HG03135 (cell line): ENCODE results near the gene KRTAP19-7.

ENCODE experiments used
- ATAC-seq: cut with Tn5 transposase; IDR thresholded peaks from one replicate; pipeline ENCODE4 v1.9.1; 2021; ENCODE audit warnings: mild to moderate bottlenecking, moderate library complexity; ENCODE audit not compliant: unreplicated experiment

The KRTAP19-7 gene, protein sequence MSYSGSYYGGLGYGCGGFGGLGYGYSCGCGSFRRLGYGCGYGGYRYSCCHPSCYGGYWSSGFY

DNA sequence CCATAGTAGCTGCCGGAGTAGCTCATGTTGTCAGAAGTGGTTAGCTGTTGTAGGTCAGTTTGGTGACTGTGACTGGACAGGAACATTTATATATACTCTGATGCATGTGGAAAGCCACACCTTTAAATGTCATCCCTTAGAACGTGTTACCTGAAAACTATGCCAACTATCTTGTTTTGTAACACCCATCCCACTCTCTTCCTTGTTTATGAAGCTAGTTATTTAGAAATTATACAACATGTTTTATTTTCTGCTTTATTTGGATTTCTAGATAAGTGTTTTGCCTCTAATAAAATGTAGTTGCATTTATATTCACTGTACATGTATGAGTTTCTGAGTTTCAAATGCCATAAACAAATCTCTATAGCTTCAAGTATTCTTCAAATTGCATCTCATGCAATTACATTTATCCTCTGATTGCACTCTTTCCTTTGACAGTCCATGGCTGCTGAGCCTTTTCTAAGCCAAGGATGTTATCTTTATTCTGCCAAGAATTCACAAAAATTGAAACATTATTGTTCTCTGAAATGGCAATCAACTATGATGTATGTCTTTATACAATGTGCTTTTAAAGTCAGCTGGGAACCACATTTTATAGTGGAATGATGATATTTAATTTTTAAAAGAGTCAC is at the start of gene KRTAP19-7:
Gene KRTAP19-7, minus strand, starts transcription at position 51 of the 632 bp plus-strand sequence. Its CDS starts 25 bp downstream, at position 26.
- no peak for ATAC-seq

DNA sequence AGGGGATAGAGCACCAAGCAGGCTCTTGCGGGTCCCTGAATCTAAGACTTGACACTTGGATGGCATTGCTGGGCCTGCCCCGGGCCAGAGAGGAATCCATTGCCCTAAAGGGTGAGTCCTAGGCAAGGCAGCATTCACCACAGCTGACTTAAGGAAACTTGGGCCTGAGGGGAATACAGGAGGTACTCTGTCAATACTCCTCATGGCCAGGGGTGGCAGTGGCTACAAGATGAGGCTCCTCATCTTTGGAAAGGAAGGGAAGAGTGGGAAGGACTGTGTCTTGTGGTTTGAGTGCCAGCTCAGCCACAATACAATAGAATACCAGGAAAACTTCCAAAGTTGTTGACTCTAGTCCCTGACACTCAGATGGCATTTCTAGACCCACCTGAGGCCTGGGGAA is 44.9 kb upstream of the KRTAP19-7 start:
- ATAC-seq: no peak

DNA sequence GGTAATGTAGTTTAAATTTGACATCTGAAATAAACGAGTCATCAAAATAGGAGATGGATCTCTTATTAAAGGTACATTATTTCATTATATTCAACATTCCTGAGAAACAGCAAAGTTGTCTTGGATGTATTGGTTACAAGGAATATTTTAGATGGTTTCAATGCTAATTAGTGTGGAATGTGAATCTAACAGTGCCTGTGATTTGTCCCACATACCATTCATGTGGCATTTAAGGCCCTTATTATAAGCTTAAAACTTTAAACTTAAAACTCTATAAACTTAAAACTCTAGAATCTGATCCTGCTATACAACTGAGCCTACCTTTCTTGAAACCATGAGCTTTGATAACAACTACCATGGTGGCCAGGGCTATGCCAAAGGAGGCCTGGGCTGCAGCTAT is 39.7 kb upstream of the KRTAP19-7 start, which contains the start of gene KRTAP22-1:
Gene KRTAP22-1, plus strand, starts transcription at position 301 of the 400 bp plus-strand sequence.
- no peak for ATAC-seq

DNA sequence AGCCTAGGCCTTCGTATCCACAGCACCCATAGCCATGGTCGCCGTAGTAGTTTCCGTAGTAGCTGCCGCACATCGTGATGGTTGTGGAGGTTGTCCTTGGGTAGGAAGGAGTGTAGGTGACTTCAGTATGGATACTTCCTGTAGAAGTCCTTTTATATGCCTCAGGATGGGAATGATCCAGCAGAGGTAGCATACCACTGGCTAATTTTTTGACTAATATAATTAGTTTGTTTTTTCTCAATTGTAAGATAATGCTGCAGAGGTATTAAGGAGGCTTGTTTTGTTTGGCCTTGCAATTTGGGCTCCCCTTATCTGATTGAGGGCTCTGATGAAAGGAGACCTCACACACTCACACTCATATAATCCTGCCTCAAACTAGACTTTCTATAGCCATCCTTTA is 37.7 kb upstream of the KRTAP19-7 start, which contains the start of gene KRTAP6-2:
Gene KRTAP6-2, minus strand, starts transcription at position 101 of the 400 bp plus-strand sequence. Its CDS starts 28 bp downstream, at position 73.
- no peak for ATAC-seq

DNA sequence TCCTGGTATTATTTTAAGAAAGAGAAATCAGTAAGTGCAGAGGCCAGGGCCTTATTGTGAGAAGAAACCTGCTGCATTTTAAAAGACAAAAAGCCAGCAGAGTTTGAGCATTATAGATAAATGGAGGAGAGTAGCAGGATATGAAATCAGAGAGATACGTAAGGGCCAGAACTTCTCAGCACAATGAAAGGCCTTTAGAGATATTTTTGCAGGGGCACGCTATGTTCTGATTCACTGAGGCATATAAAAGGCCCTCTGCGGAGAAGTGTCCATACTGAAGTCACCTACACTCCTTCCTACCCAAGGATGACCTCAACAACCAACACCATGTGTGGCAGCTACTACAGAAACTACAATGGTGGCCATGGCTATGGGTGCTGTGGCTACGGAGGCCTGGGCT is 31.0 kb upstream of the KRTAP19-7 start, which contains the start of gene KRTAP6-3:
Gene KRTAP6-3, plus strand, starts transcription at position 301 of the 400 bp plus-strand sequence. Its CDS starts 6 bp downstream, at position 307.
- ATAC-seq: no peak

DNA sequence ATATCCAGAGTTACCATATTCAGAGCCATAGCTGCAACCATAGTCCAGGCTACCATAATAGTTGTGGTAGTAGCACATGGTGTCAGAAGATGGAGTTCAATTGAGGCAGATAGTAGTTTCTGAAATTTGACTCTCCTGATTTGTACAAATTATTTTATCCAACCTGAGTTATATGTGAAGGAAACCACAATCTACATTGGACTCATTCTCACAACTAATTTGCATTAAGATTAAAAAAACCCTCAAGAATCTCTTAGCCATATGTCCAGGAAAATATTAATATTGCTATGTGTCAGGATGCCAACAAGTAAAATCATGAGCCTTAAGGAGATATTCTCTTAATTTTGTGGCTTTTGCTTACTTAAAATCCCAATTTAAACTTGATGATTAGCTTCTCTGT is 29.2 kb upstream of the KRTAP19-7 start, which contains the start of gene KRTAP22-2:
Gene KRTAP22-2, minus strand, starts transcription at position 101 of the 400 bp plus-strand sequence.
- no peak for ATAC-seq

DNA sequence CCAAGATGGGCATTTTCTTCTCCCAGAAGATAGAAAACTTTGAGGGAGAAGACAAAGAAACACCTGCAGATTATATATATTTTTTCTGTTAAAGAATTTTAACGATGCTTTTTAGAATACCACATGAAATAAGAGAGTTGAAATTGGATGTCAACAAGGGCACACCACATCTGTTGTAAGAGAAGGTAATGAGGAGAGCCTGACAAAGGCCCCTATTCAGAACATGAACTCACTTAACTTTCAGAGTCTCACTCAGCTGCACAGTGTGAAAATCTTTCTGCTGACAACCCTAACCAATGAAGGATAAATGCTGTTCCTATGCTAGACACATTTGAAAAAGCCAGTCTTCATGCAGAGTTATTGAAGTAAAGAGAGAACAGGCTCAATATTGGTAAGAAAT is 21.8 kb upstream of the KRTAP19-7 start:
- ATAC-seq: no peak

DNA sequence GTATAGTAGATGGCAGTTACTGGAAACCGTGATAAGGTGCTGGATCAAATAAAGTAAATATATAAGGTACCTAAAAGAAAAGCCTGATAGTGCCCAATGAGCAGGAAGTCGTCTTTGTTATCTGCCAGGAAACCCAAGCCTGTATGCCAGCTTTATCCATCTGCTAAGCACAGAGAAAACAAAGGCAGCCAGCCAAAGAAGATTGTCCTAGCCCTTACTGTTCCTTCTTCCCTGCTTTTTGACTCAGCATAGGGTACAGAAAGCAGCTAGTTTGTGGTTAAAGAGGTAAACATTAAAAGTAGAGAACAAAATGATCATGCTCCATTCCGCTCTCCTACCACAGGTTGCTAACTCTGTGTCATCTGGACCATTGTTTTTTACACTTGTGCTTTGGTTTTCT is 19.0 kb upstream of the KRTAP19-7 start:
- no peak for ATAC-seq

DNA sequence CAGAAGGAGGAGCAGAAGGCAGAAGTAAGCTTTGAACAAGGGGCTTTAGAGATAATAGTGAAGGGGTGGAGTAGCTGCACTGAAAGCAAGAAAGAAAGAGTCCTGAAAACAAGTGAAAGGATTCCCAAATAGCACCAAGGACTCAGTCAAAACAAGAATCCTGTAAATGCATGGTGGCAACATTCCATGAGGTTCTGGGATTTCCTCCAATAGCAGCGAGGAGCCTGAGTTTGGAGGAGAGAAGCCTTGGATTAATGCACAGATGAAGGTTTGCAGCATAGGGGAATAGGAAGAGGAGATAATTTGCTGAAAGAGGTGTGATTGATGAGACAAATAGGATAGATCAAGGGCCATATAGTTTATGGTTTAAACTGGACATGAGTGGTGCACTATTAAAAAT is 18.2 kb upstream of the KRTAP19-7 start:
- ATAC-seq: no peak

DNA sequence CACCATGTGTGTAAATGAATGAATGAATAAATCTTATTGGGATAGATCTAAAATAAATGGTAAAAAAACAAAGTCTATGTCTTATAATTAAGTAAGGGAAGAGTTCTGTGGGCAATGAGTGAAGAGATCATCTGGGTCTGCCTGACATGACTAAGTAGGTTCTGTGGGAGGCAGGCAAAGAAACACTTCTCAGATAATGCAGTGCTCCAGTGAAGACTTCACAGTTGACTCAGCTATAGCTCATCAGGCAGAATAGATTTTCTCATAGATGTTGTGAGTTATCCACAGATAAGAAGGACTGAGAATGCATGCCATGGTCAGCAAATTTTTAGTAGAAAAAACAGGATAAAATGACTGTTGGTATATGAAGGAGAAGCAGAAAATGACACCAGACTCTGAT is 16.7 kb upstream of the KRTAP19-7 start:
- no peak for ATAC-seq

DNA sequence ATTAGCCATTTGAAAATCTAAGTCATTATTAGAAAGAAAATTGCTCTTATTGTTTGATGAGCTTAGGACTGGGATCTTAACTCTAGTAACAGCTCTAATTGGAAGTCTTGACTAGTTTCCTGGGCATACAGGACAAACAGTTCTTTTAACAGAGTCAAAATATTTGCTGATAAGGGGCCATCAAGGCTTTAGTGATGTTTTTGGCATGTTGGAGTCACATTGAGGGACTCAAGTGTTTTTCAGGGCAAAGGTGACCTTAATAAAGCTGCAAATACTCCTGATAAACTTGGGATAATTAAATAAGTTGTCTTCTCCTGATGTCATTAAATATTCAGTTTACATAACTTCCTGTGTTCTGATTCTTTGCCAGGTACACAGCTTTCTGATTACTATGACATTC is 6.5 kb upstream of the KRTAP19-7 start:
- no peak for ATAC-seq

DNA sequence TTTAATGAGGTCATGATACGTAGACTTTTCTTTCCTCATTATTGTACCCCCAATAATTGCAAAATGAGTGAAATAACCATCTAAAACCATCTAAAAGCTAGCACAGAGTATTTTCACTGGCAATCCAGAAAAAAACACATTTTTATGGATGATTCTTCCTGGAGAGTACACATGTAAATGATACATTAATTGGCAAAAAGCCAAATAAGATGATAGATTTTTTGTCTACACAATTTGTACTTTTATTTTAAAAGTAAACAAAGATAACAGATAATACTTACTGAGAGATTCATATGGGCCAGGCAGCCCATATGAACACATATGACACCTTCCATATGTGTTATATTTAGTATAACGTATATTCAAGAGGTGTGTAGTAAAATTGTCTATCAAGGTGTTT is 2.5 kb upstream of the KRTAP19-7 start:
- no peak for ATAC-seq

DNA sequence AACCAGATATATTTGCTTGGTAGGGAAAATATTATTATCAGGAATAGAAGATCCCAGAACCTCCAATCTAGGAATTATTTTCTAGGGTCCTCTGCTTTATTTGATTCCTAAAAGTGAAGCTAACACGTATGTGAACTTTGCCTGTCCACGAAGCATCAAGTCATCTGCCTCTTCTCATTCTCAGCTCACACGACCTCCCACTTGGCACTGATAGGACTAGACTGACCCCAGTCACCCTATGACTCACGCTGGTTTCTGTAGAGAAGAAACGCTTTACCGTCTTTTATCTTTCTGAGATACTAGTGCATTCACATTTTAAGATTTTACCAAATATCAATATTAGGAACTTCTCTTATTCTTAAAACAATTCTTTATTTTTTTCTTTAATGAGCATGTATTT is 2.0 kb upstream of the KRTAP19-7 start:
- no peak for ATAC-seq

DNA sequence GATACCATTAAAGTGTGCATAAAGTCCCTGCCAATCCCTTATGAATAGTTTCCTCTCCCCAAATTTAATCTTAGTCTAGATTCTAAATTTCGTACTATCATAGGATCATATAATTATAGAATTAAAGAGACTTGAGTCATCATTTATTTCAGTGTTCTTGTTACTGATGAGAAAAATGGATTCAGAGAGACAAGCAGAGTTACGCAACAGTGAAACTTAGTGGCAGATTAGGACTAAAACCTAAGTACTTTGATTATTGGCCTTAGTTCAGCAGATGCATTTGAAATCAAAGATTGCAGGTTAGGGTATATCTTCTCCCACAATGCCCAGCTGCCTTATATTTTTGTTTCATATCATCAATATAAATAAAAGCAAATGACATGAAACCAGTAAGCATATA is 843 bp upstream of the KRTAP19-7 start:
- ATAC-seq: no peak

DNA sequence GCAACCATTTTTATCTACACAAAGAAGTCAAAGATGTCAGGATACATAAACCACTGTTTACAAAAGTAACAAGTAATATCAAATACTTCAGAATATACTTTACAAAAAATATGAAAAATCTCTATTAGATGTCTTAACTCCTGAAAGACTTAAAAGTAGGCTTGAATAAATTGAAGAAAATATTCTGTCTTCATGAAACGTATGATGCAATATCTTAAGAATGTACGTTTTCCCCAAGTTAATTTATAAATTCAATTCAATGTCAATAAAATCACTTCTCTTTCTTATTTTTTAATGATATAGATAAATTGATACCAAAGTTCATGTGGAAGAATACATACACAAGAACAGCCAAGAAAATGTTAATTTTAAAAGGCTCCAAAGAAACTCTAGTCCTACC is 6.0 kb downstream of the KRTAP19-7 start:
- no peak for ATAC-seq

DNA sequence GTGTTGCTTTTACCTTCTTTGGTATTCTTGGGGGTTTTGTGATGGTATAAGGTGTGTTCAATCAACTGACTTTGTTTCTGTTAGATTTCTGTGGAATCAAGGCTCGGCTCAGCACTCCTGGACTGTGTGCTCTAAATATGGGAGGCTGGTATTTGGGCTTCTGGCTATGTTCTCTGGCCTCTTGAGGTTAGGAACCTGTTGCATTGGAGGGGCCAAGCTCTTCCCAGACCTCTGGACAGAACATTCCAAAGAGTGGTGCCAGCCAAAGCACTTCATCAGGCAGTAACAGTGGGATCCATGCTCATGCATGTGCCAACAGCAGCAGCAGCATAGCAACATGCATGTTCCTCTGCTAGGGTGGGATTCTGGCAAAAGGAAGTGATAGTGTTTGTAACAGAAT is 8.3 kb downstream of the KRTAP19-7 start:
- ATAC-seq: no peak

DNA sequence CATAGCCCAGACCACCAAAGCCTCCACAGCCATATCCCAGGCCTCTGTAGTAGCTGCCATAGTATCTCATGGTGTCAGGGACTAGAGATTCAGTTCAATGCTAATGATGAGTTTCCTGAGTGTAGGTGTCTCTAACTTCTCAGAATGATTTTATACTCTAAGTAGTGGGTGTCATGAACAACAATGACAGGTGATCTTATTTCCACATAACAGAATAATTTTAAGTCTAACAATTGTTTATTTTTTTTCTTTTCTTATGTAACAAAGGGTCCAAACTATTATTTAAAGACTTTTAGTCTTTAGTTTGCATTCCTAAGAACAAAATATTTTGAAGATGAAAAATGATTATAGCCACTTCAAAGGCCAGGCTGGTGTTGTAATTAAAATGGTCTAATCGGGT is 19.4 kb downstream of the KRTAP19-7 start, which contains the start of gene KRTAP19-6:
Gene KRTAP19-6, minus strand, starts transcription at position 101 of the 400 bp plus-strand sequence. Its CDS starts 31 bp downstream, at position 70.
- no peak for ATAC-seq

DNA sequence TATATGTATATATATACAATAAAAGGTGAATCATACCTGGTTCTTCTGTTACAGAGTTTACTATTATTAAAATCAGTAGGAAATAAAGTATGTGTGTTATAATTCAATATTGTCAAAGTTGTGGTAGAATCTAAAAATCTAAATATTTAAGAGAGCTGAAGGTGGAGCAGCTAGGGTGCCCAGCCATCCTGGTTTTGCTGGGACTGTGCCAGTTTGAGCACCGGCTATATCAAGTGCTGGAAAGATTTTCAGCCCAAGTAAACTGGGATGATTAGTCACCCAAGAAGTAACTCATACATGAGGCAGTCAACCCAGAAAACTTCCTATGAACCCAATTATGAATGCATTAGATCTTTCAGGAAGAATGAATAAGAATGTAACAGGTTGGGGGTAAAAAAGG is 42.2 kb downstream of the KRTAP19-7 start:
- no peak for ATAC-seq

DNA sequence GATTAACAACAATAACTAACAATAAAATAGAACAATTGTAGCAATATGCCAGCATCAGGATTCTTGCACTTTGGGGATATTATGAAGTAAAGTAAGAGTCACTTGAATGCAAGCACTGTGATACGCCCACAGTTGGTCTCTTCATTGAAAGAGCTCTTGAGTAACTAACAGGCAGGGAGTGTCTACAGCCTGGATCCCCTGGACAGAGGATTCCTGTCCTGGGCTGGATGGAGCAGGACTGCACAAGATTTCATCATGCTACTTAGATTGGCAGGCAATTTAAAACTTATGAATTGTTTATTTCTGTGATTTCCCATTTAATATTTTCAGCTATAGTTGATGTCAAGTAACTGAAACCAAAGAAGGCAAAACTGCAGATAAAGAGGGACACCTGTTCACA is 45.4 kb downstream of the KRTAP19-7 start:
- no peak for ATAC-seq
